GM23248 (cell line): ENCODE results near the gene ZMYND19.
"Not testable (repeated sequence)": the region's sequence is repeated elsewhere in the genome, so short reads cannot be mapped to it uniquely, and the experiment has no call there.

Source experiments
- EZH2 ChIP-seq: fragments of 200-600 bp; sonication (generic); IDR thresholded peaks from 2 replicates; pipeline ENCODE4 v1.6.1; 2018; ENCODE audit warnings: antibody characterized with exemption, mild to moderate bottlenecking; ENCODE audit not compliant: insufficient read depth, poor library complexity, severe bottlenecking
- EZH2phosphoT487 ChIP-seq: fragments of 200-600 bp; sonication (generic); IDR thresholded peaks from 2 replicates; pipeline ENCODE4 v1.6.1; 2018; ENCODE audit warnings: antibody characterized with exemption, moderate library complexity, mild to moderate bottlenecking, low read depth; ENCODE audit not compliant: insufficient read depth

DNA sequence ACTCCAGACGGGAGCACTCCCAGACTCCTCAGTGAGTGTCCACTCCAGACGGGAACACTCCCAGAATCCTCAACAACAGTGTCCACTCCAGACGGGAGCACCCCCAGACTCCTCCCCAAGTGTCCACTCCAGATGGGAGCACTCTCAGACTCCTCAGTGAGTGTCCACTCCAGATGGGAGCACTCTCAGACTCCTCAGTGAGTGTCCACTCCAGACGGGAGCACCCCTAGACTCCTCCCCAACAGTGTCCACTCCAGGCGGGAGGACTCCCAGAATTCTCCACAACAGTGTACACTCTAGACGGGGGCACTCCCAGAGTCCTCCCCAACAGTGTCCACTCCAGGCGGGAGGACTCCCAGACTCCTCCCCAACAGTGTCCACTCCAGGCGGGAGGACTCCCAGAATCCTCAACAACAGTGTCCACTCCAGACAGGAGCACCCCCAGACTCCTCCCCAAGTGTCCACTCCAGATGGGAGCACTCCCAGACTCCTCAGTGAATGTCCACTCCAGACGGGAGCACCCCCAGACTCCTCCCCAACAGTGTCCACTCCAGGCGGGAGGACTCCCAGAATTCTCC lies 57.3 kb downstream of the ZMYND19 start:
- TF ChIP-seq EZH2, EZH2phosphoT487: not testable (repeated sequence)
